Testis (tissue), 2 donors: ENCODE measurements around the gene FAM136A.

Source experiments
- POLR2A ChIP-seq: fragments of 450-650 bp; IDR thresholded peaks from one replicate; pipeline ENCODE4 v1.6.1; 2017; ENCODE audit warnings: antibody characterized with exemption, mild to moderate bottlenecking, moderate library complexity
- TF ChIP-seq, protein P1 (sequence below), 3 experiments: fragments of 450-650 bp in 2 of 3; fragments of 200-600 bp in 1 of 3; sonication (generic) in 1 of 3; IDR thresholded peaks; one replicate each; pipeline ENCODE4 v1.5.1; 2016 to 2019; ENCODE audit warnings: antibody characterized with exemption in 3 of 3, mild to moderate bottlenecking in 2 of 3, moderate library complexity in 1 of 3

- TF ChIP-seq, protein P1, sequence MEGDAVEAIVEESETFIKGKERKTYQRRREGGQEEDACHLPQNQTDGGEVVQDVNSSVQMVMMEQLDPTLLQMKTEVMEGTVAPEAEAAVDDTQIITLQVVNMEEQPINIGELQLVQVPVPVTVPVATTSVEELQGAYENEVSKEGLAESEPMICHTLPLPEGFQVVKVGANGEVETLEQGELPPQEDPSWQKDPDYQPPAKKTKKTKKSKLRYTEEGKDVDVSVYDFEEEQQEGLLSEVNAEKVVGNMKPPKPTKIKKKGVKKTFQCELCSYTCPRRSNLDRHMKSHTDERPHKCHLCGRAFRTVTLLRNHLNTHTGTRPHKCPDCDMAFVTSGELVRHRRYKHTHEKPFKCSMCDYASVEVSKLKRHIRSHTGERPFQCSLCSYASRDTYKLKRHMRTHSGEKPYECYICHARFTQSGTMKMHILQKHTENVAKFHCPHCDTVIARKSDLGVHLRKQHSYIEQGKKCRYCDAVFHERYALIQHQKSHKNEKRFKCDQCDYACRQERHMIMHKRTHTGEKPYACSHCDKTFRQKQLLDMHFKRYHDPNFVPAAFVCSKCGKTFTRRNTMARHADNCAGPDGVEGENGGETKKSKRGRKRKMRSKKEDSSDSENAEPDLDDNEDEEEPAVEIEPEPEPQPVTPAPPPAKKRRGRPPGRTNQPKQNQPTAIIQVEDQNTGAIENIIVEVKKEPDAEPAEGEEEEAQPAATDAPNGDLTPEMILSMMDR (IDR thresholded peaks at IDR 0.05), result no peak
- TF ChIP-seq POLR2A, result no peak
Observed at GRCh38 chr2:70341477-70341765, 39.6 kb upstream of the FAM136A start.
